Sigmoid colon (tissue), 7 donors: ENCODE data around the gene CBFA2T2. TPM values are rescaled to one million over a fixed set of nuclear protein-coding genes. Genes with fewer than 3 reads are reported as not detected.
A peak's percentile ranks its signal among the peaks of the same experiment; 100 is the strongest.
"Not testable (repeated sequence)": the region's sequence is repeated elsewhere in the genome, so short reads cannot be mapped to it uniquely, and the experiment has no call there.

Experiments used
- DNase-seq: peaks from one replicate; pipeline ENCODE4 v3.0.0-alpha.2; 2019
- H3K27ac ChIP-seq, 4 donors: fragments of 200-600 bp; sonication (generic); one replicate each; pipeline ENCODE4 v1.5.1; 2016 to 2019; ENCODE audit warnings: mild to moderate bottlenecking in 1 of 4
- H3K27me3 ChIP-seq, 3 donors: fragments of 200-600 bp; sonication (generic); one replicate each; pipeline ENCODE4 v1.5.1; 2019; ENCODE audit warnings: mild to moderate bottlenecking in 1 of 3
- H3K36me3 ChIP-seq, 4 donors: fragments of 200-600 bp; sonication (generic); one replicate each; pipeline ENCODE4 v1.5.1; 2016 to 2019
- H3K4me1 ChIP-seq, 4 donors: fragments of 200-600 bp; sonication (generic); one replicate each; pipeline ENCODE4 v1.5.1; 2017 to 2019
- H3K4me3 ChIP-seq, 4 donors: fragments of 200-600 bp; sonication (generic); one replicate each; pipeline ENCODE4 v1.5.1; 2017 to 2019; ENCODE audit warnings: mild to moderate bottlenecking in 2 of 4, moderate library complexity in 1 of 4
- H3K9me3 ChIP-seq, 4 donors: fragments of 200-600 bp in 3 of 4; sonication (generic) in 3 of 4; one replicate each; pipeline versions ENCODE4 v1.5.1 to v1.6.1; 2013 to 2019
- CTCF ChIP-seq, 4 experiments: fragments of 450-650 bp in 3 of 4; fragments of 200-600 bp in 1 of 4; IDR thresholded peaks; one replicate each; pipeline ENCODE4 v1.5.1; 2016 to 2019; ENCODE audit warnings: antibody characterized with exemption in 4 of 4, mild to moderate bottlenecking in 3 of 4, moderate library complexity in 2 of 4
- EP300 ChIP-seq, 4 donors: sonication (generic); formaldehyde crosslinking; IDR thresholded peaks; one replicate each; pipeline ENCODE4 v1.6.1; 2017; ENCODE audit warnings: antibody characterized with exemption in 4 of 4
- POLR2A ChIP-seq, 2 donors: fragments of 450-650 bp; IDR thresholded peaks; one replicate each; pipeline ENCODE4 v1.6.1; 2016; ENCODE audit warnings: antibody characterized with exemption in 2 of 2, mild to moderate bottlenecking in 2 of 2, moderate library complexity in 2 of 2
- POLR2AphosphoS5 ChIP-seq, 4 donors: sonication (generic); formaldehyde crosslinking; IDR thresholded peaks; one replicate each; pipeline ENCODE4 v1.6.1; 2017; ENCODE audit warnings: antibody characterized with exemption in 4 of 4
- WGBS, 2 donors: extraction: QIAGEN DNeasy Blood & Tissue Kit; methylation state at CpG; one replicate each; pipeline ENCODE4 v1.1.7; 2013; 5-methylcytosine and 5-hydroxymethylcytosine counted together
- intact Hi-C: fragments of 100-400 bp; cut with DNase I; formaldehyde crosslinking; loops from one replicate; pipeline ENCODE4 v1.15.1; 2023
- polyA plus RNA-seq, 3 donors: library from polyadenylated mRNA; stranded (reverse); fragments of 200-250 nt; gene quantifications; one replicate each; pipeline ENCODE4 v1.2.3, GENCODE V29; 2013
- total RNA-seq, 4 donors: library from RNA; depleted of rRNA; stranded (reverse); fragments of >200 nt; gene quantifications; one replicate each; pipeline ENCODE4 v1.1.0, GENCODE V29; 2016
- donor health status: healthy with polysubstance abuse.
- donor health status: Bipolar disorder and iron deficiency.
- donor health status: healthy.

CBFA2T2 gene
- total RNA-seq = 10 to 100 TPM; 17.1 to 26.0 (median 20.9) TPM
- 10 to 100 TPM in 1 of 3 donors, 1 to 10 TPM in 2; 5.4 to 12.7 (median 6.5) TPM for polyA plus RNA-seq

- Histone ChIP-seq H3K27me3 (no peaks in the 10 kb centered on the region), H3K36me3 (peaks cover 0 to 5% (median 0%) of the 10 kb centered on the region in 4 donors), H3K9me3 (no peaks in the 10 kb centered on the region), H3K4me3 (peak within 1 kb of the TSS; percentile 60 to 98 (median 78)), H3K4me1 (peaks cover 0 to 29% (median 24%) of the 10 kb centered on the region in 4 donors), H3K27ac (peak within 1 kb of the TSS; percentile 86 to 96 (median 95))
- intact Hi-C loops = loop anchor here (5.0 kb wide), 1 partner anchor 72 kb away; no protein-coding TSS in a partner anchor
- peak; percentile 84 for DNase-seq
- WGBS, 2 donors = 1% methylated on average over 105 of the region's 105 CpGs
- TF ChIP-seq CTCF (IDR thresholded peaks at IDR 0.05) (no peak), EP300 (IDR thresholded peaks at IDR 0.05) (no peak), POLR2A (IDR thresholded peaks at IDR 0.05) (no peak), POLR2AphosphoS5 (IDR thresholded peaks at IDR 0.05) (no peak)
These were observed at the start of gene CBFA2T2 for GRCh38 chr20:33490023-33490933. TSS of gene CBFA2T2 (plus strand) at chr20:33490096. CDS start at chr20:33490268, 172 bp downstream.

- H3K27ac ChIP-seq = peak overlapping the region in 2 of 4 donors; percentile 22 to 37
- not testable (repeated sequence) for H3K4me3 ChIP-seq, H3K9me3 ChIP-seq, H3K27me3 ChIP-seq, H3K36me3 ChIP-seq, DNase-seq
- intact Hi-C loops = loop anchor here (5.0 to 10.0 kb wide), 3 partner anchors 38 to 294 kb away; partner anchors contain the start of genes C20orf144, CDK5RAP1 and ZNF341
- 77 to 88% methylated on average over 7 of the region's 7 CpGs for WGBS, 2 donors
- peaks cover 0 to 30% (median 19%) of the 10 kb centered on the region in 4 donors for H3K4me1 ChIP-seq
These were observed 49.3 kb upstream of the CBFA2T2 start for GRCh38 chr20:33440562-33440961.

- H3K4me1 ChIP-seq = peaks cover 0 to 30% (median 19%) of the 10 kb centered on the region in 4 donors
- WGBS, 2 donors = 87% methylated on average over 7 of the region's 7 CpGs
These were observed 48.5 kb upstream of the CBFA2T2 start for GRCh38 chr20:33441142-33441955.

GRCh38 chr20:33442136-33443005 is 47.5 kb upstream of the CBFA2T2 start:
- 71 to 77% methylated on average over 9 of the region's 9 CpGs for WGBS, 2 donors
- peak; percentile 67 for DNase-seq
- TF ChIP-seq POLR2A (IDR thresholded peaks at IDR 0.05) (no peak), EP300 (IDR thresholded peaks at IDR 0.05) (no peak), CTCF (IDR thresholded peaks at IDR 0.05) (no peak), POLR2AphosphoS5 (IDR thresholded peaks at IDR 0.05) (no peak)
- Histone ChIP-seq H3K9me3 (no peaks in the 10 kb centered on the region), H3K4me1 (peaks cover 0 to 29% (median 18%) of the 10 kb centered on the region in 4 donors), H3K36me3 (no peaks in the 10 kb centered on the region), H3K27me3 (no peaks in the 10 kb centered on the region), H3K27ac (peak overlapping the region; percentile 83 to 91 (median 86)), H3K4me3 (peak overlapping the region; percentile 53 to 86 (median 84))
- intact Hi-C loops = loop anchor here (5.0 to 10.0 kb wide), 3 partner anchors 40 to 292 kb away; partner anchors contain the start of genes C20orf144, CDK5RAP1 and ZNF341

More at GRCh38 chr20:33441142-33441955, 48.5 kb upstream of the CBFA2T2 start:
- Histone ChIP-seq H3K36me3 (peaks cover 0 to 1% (median 0%) of the 10 kb centered on the region in 4 donors), H3K4me3 (no peak overlapping the region), H3K9me3 (no peaks in the 10 kb centered on the region), H3K27me3 (no peaks in the 10 kb centered on the region), H3K27ac (peak overlapping the region; percentile 14 to 38 (median 30))
- TF ChIP-seq POLR2AphosphoS5 (IDR thresholded peaks at IDR 0.05) (no peak), CTCF (IDR thresholded peaks at IDR 0.05) (no peak), EP300 (IDR thresholded peaks at IDR 0.05) (no peak), POLR2A (IDR thresholded peaks at IDR 0.05) (no peak)
- DNase-seq = no peak
- intact Hi-C loops = loop anchor here (5.0 to 10.0 kb wide), 3 partner anchors 39 to 293 kb away; partner anchors contain the start of genes C20orf144, CDK5RAP1 and ZNF341
